ENCODE data around the gene MFAP3. TPM values are rescaled to one million over a fixed set of nuclear protein-coding genes. Genes with fewer than 3 reads are reported as not detected.
"Not testable (repeated sequence)": the region's sequence is repeated elsewhere in the genome, so short reads cannot be mapped to it uniquely, and the experiment has no call there.

Gene MFAP3
- 110 TPM for total RNA-seq
- polyA plus RNA-seq: 19.9 TPM

DNA sequence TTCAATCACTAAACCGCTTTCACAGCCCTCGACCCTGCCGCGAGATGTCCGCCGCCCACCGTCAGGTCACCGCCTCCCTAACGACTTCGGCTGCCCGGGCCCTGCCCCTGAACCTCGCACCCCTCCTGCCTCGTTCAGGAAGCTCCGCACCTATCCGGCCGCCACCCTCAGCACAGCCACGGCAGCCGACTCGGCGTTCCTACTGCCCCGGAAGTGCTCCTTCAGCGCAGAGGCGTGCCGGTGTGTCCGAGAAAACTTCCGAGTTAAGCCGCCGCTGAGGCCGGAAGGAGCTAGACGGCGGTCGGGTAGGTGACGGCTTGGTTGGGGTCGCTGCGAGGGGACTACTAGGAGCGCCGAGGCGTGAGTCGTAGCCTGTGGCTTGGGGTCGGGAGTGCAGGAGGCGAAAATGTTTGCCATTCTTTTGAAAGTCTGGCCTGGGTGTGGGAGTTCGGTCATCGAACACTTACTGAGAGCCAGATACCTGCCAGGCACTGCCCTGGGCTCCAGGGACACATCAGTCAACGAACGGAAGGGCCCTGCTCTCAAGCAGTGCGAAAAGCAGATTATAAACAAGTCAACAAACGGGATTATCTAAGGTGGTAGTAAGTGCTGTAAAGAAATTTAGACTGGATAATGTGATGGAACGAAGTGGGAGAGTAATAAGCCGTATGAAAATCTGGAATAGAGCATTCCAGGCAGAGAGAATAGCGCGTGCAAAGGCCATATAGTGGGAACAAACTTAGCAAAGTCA, at the start of gene MFAP3, which contains the start of gene FAM114A2:
Gene MFAP3 (plus strand): TSS at position 261 of the 751 bp plus-strand sequence. CDS start 10,756 bp downstream, outside the sequence.
Gene FAM114A2 (minus strand): TSS at position 204 of the 751 bp plus-strand sequence. CDS start 3,957 bp downstream, outside the sequence.
- WGBS: under 1% methylated on average over 51 of the region's 51 CpGs
- peaks cover 2% of the 10 kb centered on the region for H3K36me3 ChIP-seq (ENCODE audit: insufficient read depth)
- H3K4me1 ChIP-seq (ENCODE audit: insufficient read depth): no peaks in the 10 kb centered on the region
- peak; percentile 66 for DNase-seq (ENCODE audit: extremely low spot score)
- peak within 1 kb of the TSS; percentile 76 for H3K4me3 ChIP-seq (ENCODE audit: low read depth, low read length)
- peak within 1 kb of the TSS; percentile 80 for H3K27ac ChIP-seq (ENCODE audit: low read depth)

DNA sequence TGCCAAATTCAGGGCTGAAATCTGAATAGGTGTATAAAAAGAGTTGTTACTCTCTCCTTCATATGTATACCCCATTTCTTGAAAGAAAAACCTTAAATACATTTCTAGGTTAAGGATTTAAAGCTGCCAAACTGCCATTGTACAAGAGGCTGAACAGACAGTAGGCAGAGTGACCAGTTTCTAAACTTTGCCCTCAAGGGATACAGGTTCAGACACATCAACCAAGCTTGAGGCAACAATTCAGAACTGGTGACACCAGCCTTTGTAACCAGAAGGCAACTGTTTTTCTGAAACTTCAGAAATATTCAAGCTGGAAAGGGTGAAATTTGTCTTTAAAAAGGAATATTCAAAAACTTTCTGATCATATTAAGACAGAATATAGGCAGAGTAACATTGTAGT, 47.6 kb upstream of the MFAP3 start:
- H3K4me3 ChIP-seq (ENCODE audit: low read depth, low read length): no peak overlapping the region
- H3K27ac ChIP-seq (ENCODE audit: low read depth): no peak overlapping the region
- H3K36me3 ChIP-seq (ENCODE audit: insufficient read depth): no peaks in the 10 kb centered on the region
- DNase-seq (ENCODE audit: extremely low spot score): no peak
- H3K4me1 ChIP-seq (ENCODE audit: insufficient read depth): no peaks in the 10 kb centered on the region

DNA sequence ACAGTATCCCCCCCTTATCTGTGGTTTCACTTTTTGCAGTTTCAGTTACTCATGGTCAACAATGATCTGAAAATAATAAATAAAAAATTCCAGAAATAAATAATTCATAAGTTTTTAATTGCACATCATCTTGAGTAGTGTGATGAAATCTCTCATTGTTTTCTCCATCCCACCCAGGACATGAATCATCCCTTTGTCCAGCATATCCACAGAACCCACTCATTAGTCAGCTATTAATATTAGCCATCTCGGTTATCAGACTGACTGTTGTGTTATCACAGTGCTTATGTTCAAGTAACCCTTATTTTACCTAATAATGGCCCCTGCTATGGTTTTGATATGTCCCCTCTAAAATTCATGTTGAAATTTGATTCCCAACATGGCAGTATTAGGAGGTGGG, 40.8 kb upstream of the MFAP3 start:
- Histone ChIP-seq H3K4me1 (ENCODE audit: insufficient read depth) (no peaks in the 10 kb centered on the region), H3K27ac (ENCODE audit: low read depth) (no peak overlapping the region), H3K4me3 (ENCODE audit: low read depth, low read length) (no peak overlapping the region), H3K36me3 (ENCODE audit: insufficient read depth) (no peaks in the 10 kb centered on the region)
- 76% methylated on average over 1 of the region's 1 CpG for WGBS
- DNase-seq (ENCODE audit: extremely low spot score): no peak

DNA sequence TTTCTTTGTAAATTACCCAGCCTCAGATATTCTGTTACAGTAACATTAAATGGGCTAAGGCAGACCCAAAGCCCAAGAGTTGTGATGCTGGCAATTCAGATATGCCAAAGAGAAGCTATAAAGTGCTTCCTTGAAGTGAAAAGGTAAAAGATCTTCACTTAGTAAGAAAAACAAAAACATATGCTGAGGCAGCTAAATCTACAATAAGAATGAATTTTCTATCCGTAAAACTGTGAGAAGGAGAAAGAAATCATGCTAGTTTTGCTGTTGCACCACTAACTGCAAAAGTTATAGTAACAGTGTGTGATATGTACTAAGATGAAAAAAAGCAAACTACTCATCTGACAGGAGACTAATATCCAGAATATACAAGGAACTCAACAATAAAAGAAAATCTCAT, 40.0 kb upstream of the MFAP3 start:
- WGBS: 96% methylated on average over 1 of the region's 1 CpG
- Histone ChIP-seq H3K36me3 (ENCODE audit: insufficient read depth) (no peaks in the 10 kb centered on the region), H3K27ac (ENCODE audit: low read depth) (no peak overlapping the region), H3K4me1 (ENCODE audit: insufficient read depth) (no peaks in the 10 kb centered on the region), H3K4me3 (ENCODE audit: low read depth, low read length) (no peak overlapping the region)
- no peak for DNase-seq (ENCODE audit: extremely low spot score)

DNA sequence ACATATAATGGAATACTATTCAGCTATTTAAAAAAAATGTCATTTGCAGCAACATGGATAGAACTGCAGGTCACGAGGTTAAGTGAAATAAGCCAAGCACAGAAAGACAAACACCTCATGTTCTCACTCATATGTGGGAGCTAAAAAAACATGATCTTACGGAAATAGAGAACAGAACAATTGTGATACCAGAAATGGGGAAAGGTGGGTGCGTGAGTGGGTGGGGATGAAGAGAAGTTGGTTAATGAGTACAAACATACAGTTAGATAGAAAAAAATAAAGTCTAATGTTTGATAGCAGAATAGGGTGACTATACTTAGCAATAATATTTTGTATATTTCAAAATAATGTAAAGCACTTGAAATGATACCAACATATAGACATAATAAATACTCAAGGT, 38.8 kb upstream of the MFAP3 start:
- H3K4me1 ChIP-seq (ENCODE audit: insufficient read depth): no peaks in the 10 kb centered on the region
- 97% methylated on average over 3 of the region's 3 CpGs for WGBS
- H3K36me3 ChIP-seq (ENCODE audit: insufficient read depth): no peaks in the 10 kb centered on the region
- DNase-seq (ENCODE audit: extremely low spot score): no peak
- no peak overlapping the region for H3K4me3 ChIP-seq (ENCODE audit: low read depth, low read length)
- no peak overlapping the region for H3K27ac ChIP-seq (ENCODE audit: low read depth)

DNA sequence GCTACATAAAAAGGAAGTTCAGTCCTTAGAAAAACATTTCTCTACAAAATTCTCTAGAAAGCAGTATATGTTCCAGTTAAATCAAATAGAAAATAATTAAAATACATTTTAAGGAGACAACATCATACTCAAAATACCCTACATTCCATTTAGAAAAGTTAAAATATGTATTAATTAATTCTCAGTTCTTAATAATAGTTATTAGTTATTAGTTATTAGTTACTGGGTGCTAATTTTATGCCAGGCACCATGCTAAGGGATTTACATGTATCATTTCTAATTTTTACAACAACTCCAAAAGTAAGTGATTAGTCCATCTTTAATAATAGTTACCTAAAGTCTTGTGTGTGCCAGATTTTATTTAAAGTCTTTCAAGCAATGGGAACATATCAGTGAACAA, 38.1 kb upstream of the MFAP3 start:
- Histone ChIP-seq H3K27ac (ENCODE audit: low read depth) (no peak overlapping the region), H3K36me3 (ENCODE audit: insufficient read depth) (no peaks in the 10 kb centered on the region), H3K4me3 (ENCODE audit: low read depth, low read length) (no peak overlapping the region), H3K4me1 (ENCODE audit: insufficient read depth) (no peaks in the 10 kb centered on the region)
- no peak for DNase-seq (ENCODE audit: extremely low spot score)

DNA sequence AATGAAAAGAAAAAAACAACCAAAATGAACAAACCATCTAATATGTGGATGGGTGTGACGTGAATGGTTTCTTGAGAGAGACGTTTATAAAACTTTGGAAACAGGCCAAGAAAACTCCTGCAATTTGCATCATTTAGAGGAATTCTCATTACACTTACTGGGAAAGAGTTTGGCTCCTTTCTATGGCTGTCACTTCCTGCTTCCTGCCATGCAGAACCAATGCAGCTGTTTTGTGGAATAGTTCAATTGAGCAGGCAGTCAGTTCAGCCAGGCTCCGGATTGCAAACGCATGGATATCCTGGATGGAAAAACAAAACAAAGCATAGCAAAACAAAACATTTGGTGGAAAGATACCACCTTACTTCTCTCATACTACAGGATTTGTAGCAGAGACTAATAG, 36.7 kb upstream of the MFAP3 start:
- Histone ChIP-seq H3K36me3 (ENCODE audit: insufficient read depth) (no peaks in the 10 kb centered on the region), H3K4me3 (ENCODE audit: low read depth, low read length) (no peak overlapping the region), H3K27ac (ENCODE audit: low read depth) (no peak overlapping the region), H3K4me1 (ENCODE audit: insufficient read depth) (no peaks in the 10 kb centered on the region)
- WGBS: 46% methylated on average over 4 of the region's 4 CpGs
- peak; percentile 25 for DNase-seq (ENCODE audit: extremely low spot score)

DNA sequence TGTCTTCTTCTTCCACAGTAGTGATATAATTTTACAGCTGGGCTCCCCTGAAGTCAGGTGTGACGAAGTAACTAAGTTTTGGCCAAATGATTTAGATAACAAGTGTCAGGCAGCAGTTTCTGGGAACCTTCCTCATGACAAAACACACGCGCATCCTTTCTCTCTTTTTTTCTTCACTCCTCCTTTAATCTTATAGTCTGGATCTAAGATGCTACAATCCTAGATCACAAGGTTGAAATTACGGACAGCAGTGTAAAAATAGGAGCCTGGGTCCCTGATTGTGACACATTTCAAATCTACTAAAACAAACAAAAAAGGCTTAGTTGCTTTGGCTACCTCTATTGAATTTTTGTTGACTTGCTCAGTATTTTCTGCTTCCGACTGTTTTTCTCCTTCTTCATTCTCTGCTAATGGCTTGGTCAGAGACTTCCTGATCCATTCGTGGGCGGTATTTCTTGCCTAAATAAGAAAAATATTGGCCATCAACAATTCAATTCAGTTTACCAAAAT, 36.2 kb upstream of the MFAP3 start:
- Histone ChIP-seq H3K36me3 (ENCODE audit: insufficient read depth) (no peaks in the 10 kb centered on the region), H3K27ac (ENCODE audit: low read depth) (peak overlapping the region; percentile 10), H3K4me3 (ENCODE audit: low read depth, low read length) (no peak overlapping the region), H3K4me1 (ENCODE audit: insufficient read depth) (no peaks in the 10 kb centered on the region)
- DNase-seq (ENCODE audit: extremely low spot score): no peak
- WGBS: 69% methylated on average over 7 of the region's 7 CpGs

DNA sequence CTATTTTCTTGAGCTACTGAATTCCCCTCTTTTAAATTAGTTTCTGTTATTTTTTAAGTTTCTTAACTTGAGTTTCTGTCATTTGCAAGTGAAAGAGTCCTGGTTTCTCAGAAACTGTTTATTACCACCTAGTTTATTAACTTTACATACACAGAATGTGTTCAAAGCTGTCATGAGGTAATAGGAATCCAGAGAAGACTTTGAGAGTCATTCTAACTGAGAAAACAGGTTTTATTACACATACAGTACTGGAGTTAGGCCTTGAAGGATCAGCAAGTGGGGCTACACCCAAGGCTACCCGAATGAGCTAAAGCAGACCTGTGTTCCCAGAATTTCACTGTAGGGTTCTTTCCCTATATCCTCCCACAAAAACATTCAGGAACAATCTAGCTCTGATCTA, 33.1 kb upstream of the MFAP3 start:
- Histone ChIP-seq H3K36me3 (ENCODE audit: insufficient read depth) (no peaks in the 10 kb centered on the region), H3K4me1 (ENCODE audit: insufficient read depth) (no peaks in the 10 kb centered on the region), H3K4me3 (ENCODE audit: low read depth, low read length) (no peak overlapping the region), H3K27ac (ENCODE audit: low read depth) (no peak overlapping the region)
- no peak for DNase-seq (ENCODE audit: extremely low spot score)
- WGBS: 95% methylated on average over 1 of the region's 1 CpG

DNA sequence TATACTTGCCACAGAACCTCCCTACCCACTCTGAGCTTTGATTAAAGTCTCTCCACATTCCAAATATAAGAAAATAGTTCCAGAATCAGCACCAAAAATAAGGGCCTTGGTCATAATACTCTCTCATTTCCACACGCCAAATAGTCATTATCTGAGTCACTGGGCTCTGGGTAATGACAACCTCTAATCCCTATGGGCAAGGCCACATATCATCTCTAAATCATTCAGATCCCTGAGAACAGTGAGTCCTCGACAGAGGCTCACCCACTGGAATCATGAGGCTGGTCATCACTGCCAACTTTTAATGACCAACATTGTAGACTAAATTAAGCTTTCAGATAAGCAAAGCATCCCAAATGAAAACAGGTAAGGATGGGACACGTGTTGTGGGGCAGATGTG, 28.1 kb upstream of the MFAP3 start:
- Histone ChIP-seq H3K4me3 (ENCODE audit: low read depth, low read length) (no peak overlapping the region), H3K4me1 (ENCODE audit: insufficient read depth) (no peaks in the 10 kb centered on the region), H3K27ac (ENCODE audit: low read depth) (no peak overlapping the region), H3K36me3 (ENCODE audit: insufficient read depth) (no peaks in the 10 kb centered on the region)
- 38% methylated on average over 3 of the region's 3 CpGs for WGBS
- DNase-seq (ENCODE audit: extremely low spot score): no peak

DNA sequence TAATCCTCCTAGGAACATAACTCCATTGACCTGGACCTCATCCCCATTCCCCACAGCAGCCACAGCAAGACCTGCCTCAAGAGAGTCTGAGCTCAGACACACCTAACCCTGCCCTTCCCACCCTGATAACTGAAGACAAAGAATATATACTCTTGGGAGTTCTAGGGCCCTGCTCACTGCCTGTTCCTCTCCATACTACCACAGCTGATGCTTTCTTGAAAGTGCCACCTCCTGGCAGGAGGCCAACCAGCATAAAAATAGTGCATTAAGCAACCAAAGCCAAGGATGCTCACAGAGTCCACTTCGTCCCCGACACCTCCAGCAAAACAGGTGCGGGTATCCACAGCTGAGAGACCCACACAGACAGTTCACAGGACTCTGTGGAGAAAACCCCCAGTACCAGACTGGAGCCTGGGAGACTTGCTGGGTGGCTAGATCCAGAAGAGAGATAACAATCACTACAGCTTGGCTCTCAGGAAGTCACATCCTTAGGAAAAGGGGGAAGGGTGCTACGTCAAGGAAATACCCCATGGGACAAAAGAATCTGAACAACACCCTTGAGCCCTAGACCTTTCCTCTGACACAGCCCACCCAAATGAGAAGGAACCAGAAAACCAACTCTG, 23.6 kb upstream of the MFAP3 start:
- DNase-seq (ENCODE audit: extremely low spot score): no peak
- H3K36me3 ChIP-seq (ENCODE audit: insufficient read depth): no peaks in the 10 kb centered on the region
- H3K4me3 ChIP-seq (ENCODE audit: low read depth, low read length): no peak overlapping the region
- H3K27ac ChIP-seq (ENCODE audit: low read depth): no peak overlapping the region
- no peaks in the 10 kb centered on the region for H3K4me1 ChIP-seq (ENCODE audit: insufficient read depth)
- 86% methylated on average over 4 of the region's 4 CpGs for WGBS

DNA sequence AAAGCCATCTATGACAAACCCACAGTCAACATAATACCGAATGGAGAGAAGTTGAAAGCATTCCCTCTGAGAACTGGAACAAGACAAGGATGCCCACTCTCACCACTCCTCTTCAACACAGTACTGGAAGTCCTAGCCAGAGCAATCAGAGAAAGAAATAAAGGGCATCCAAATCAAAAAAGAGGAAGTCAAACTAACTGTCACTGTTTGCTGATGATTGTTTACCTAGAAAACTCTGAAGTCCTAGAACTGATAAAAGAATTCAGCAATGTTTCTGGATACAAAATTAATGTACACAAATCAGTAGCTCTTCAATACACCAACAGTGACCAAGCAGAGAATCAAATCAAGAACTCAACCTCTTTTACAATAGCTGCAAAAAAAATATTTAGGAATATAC, 19.8 kb upstream of the MFAP3 start:
- 94% methylated on average over 1 of the region's 1 CpG for WGBS

DNA sequence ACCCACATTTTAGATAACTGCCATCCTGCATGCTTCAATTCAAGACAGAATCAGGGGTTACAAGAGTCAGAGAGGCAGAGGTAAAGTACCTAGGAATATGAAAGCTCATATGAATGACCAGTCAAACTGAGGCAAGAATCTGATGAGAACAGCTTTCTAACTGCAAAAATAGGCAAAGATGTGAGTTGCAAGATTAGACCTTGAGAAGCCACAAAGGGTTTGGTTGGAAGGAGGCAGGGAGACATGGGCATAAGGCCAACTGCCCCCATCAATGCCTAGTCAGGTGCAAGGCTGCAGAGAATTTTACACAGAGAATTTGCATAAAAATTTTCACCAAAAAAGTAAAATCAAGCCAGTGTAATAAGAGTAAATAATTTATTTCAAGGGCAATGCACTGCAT, 12.8 kb upstream of the MFAP3 start:
- Histone ChIP-seq H3K36me3 (ENCODE audit: insufficient read depth) (peaks cover 6% of the 10 kb centered on the region), H3K4me3 (ENCODE audit: low read depth, low read length) (no peak overlapping the region), H3K27ac (ENCODE audit: low read depth) (no peak overlapping the region), H3K4me1 (ENCODE audit: insufficient read depth) (no peaks in the 10 kb centered on the region)
- no peak for DNase-seq (ENCODE audit: extremely low spot score)

More for the DNA sequence above, 19.8 kb upstream of the MFAP3 start:
- not testable (repeated sequence) for H3K27ac ChIP-seq (ENCODE audit: low read depth); H3K4me1 ChIP-seq (ENCODE audit: insufficient read depth); H3K36me3 ChIP-seq (ENCODE audit: insufficient read depth); DNase-seq (ENCODE audit: extremely low spot score); H3K4me3 ChIP-seq (ENCODE audit: low read depth, low read length)

DNA sequence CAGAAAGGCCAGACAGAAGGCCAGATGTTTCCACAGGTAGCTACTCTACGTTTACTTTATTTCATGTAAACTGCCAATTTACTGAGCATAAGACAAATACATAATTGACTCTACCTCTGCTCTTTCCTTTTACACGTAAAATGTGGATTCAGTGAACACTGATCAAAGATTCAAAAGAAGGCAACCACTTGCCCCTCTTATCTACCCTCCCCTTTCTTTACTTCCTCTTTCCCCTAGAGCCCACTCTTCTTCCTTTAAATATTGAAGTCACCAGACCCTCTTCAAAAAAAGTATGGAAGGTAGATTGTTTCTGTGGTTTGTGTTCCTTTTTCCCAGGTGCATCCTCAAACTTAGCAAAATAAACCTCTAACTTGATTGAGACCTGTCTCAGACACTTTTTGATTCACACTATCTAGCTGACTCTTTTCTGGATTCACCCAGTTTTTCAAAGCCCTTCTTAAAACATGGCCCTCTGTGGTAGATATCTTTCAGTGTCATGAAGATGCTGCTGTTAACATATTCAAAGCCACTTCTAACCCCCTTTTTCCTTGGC, 6.8 kb upstream of the MFAP3 start:
- WGBS: 86% methylated on average over 2 of the region's 2 CpGs
- peaks cover 3% of the 10 kb centered on the region for H3K36me3 ChIP-seq (ENCODE audit: insufficient read depth)
- DNase-seq (ENCODE audit: extremely low spot score): no peak

More for the DNA sequence above, 6.8 kb upstream of the MFAP3 start:
- no peaks in the 10 kb centered on the region for H3K4me1 ChIP-seq (ENCODE audit: insufficient read depth)
- no peak overlapping the region for H3K27ac ChIP-seq (ENCODE audit: low read depth)
- H3K4me3 ChIP-seq (ENCODE audit: low read depth, low read length): no peak overlapping the region

Measured in urinary bladder (tissue), 4 donors.